ENCODE data around the gene ZNF684.
"Not testable (repeated sequence)": the region's sequence is repeated elsewhere in the genome, so short reads cannot be mapped to it uniquely, and the experiment has no call there.

The ZNF684 gene

GRCh38 chr1:40564506-40564905 is 33.1 kb downstream of the ZNF684 start:
- DNase-seq (ENCODE audit: low read depth, low spot score), result no peak
- H3K4me3 ChIP-seq (ENCODE audit: low read length), result no peak overlapping the region

GRCh38 chr1:40564913-40565312 is 33.5 kb downstream of the ZNF684 start:
- no peak for DNase-seq (ENCODE audit: low read depth, low spot score)
- H3K4me3 ChIP-seq (ENCODE audit: low read length), result no peak overlapping the region

GRCh38 chr1:40567825-40568224 is 36.4 kb downstream of the ZNF684 start:
- DNase-seq (ENCODE audit: low read depth, low spot score), result no peak
- no peak overlapping the region for H3K4me3 ChIP-seq (ENCODE audit: low read length)

- not testable (repeated sequence) for DNase-seq (ENCODE audit: low read depth, low spot score); H3K4me3 ChIP-seq (ENCODE audit: low read length)
Observed at GRCh38 chr1:40574805-40575204, 43.4 kb downstream of the ZNF684 start.

- no peak overlapping the region for H3K4me3 ChIP-seq (ENCODE audit: low read length)
- DNase-seq (ENCODE audit: low read depth, low spot score), result no peak
Observed at GRCh38 chr1:40575336-40575735, 43.9 kb downstream of the ZNF684 start.

DNA sequence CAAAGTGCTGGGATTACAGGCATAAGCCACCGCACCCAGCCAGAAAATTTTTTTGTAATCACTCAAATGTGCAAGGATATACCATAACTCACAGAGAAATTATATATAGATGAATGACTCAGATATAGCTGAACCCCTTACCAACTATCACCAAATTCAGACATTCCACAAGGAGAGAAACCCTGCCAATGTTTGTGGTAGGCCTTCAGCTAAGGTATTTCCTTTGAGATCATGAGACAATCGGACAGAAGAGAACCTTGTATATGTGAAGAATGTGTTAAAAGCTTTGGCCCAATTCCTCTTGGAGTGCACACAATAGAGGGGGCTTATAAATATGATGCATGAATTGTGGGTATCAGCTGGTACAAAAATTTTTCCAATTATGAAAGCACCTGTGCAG is 50.7 kb downstream of the ZNF684 start:
- no peak overlapping the region for H3K4me3 ChIP-seq (ENCODE audit: low read length)
- DNase-seq (ENCODE audit: low read depth, low spot score), result no peak

- no peak overlapping the region for H3K4me3 ChIP-seq (ENCODE audit: low read length)
- no peak for DNase-seq (ENCODE audit: low read depth, low spot score)
Observed at GRCh38 chr1:40583980-40584379, 52.5 kb downstream of the ZNF684 start.

- H3K4me3 ChIP-seq (ENCODE audit: low read length), result no peak overlapping the region
- no peak for DNase-seq (ENCODE audit: low read depth, low spot score)
Observed at GRCh38 chr1:40588586-40588985, 57.1 kb downstream of the ZNF684 start.

DNA sequence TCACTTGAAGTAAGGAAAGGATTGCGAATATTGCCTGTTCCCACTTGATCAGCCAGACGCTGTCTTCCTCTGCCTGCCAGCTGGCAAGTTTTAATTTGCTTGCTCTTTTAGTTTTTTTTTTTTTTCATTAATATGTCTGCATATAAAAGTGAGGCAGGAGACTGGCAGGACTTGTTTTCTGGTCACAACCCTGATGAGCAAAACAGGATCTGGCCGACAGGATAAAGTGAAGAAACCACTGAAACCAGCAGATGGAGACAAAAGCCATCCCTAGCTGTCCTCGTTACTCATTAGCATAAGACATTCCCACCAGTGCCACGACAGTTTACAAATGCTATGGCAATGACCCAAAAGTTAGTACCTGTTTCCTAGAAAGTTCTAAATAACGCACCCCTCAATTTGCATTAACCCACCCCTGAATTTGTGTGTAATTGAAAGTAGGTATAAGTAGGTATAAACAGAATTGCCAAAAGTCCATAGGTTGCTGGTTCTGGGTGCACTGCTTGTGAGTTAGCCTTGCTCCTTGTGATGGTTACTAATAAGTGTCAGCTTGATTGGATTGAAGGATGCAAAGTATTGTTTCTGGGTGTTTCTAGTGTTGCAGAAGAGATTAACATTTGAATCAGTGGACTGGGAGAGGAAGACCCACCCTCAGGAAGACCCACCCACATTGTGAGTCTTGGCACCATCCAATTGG is 60.8 kb downstream of the ZNF684 start:
- peak; percentile 62 for DNase-seq (ENCODE audit: low read depth, low spot score)
- no peak overlapping the region for H3K4me3 ChIP-seq (ENCODE audit: low read length)

DNA sequence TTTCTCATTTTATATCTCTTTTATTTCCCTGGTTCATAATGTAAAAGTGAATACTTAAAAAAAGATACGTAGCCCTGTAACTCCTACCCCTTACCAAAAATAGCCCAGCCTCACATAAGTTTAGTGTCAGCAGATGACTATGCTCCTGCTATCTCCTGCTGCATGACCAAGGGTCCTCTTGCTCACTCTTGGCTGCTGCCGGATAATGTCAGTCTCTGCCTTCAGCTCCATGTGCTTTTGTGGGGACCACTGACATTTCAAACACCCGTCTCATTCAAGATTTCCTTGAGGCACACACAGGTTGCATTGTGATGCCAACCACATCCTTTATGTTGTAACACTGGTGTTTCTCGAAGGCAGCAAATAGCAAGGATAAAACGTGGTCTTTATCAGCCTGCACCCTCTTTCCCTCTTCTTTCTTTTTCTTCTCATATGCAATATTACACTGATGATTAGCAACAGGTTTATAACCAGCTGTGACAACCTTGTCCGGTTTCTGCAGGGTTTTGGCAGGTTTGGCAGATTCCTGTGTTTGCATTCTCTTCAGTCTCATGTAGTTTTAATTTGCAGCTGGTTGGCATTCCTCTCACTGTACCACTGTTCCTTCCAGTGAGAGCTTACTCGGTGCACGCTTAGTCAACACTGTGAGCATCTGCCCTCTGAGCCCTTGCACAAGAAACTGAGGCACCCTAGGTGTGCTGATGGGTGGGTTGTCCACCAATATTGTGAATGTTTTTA is 62.2 kb downstream of the ZNF684 start:
- H3K4me3 ChIP-seq (ENCODE audit: low read length), result no peak overlapping the region
- DNase-seq (ENCODE audit: low read depth, low spot score), result peak; percentile 71

- no peak for DNase-seq (ENCODE audit: low read depth, low spot score)
- no peak overlapping the region for H3K4me3 ChIP-seq (ENCODE audit: low read length)
Observed at GRCh38 chr1:40594187-40594531, 62.7 kb downstream of the ZNF684 start.

GRCh38 chr1:40595623-40596022 is 64.2 kb downstream of the ZNF684 start:
- DNase-seq (ENCODE audit: low read depth, low spot score), result no peak

More at GRCh38 chr1:40595623-40596022, 64.2 kb downstream of the ZNF684 start:
- H3K4me3 ChIP-seq (ENCODE audit: low read length), result no peak overlapping the region

Measured in Jurkat, Clone E6-1 (cell line).